HG03460 (cell line): Measurements from ENCODE around the gene MAD2L2.

Experiments used
- ATAC-seq: cut with Tn5 transposase; IDR thresholded peaks from one replicate; pipeline ENCODE4 v1.9.1; 2021; ENCODE audit not compliant: unreplicated experiment

The MAD2L2 gene

DNA sequence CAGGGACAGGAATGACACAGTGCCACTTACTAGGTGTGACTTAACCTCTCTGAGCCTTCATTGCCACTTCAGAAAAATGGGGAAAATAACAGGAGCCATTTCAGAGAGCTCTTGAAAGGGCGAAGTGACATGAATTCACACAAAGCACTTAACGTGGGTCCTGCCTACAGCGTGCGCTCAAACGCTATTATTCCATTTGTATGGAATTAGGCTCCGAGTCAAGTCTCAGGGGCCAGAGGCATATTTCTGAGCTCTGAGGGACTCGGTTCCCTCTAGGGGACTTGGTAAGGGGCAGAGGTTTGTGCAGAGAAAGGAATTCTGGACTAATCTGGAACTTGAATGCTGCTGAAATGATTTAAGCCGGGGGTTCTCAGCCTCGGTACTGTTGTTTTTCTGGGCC is 24.6 kb upstream of the MAD2L2 start:
- no peak for ATAC-seq

DNA sequence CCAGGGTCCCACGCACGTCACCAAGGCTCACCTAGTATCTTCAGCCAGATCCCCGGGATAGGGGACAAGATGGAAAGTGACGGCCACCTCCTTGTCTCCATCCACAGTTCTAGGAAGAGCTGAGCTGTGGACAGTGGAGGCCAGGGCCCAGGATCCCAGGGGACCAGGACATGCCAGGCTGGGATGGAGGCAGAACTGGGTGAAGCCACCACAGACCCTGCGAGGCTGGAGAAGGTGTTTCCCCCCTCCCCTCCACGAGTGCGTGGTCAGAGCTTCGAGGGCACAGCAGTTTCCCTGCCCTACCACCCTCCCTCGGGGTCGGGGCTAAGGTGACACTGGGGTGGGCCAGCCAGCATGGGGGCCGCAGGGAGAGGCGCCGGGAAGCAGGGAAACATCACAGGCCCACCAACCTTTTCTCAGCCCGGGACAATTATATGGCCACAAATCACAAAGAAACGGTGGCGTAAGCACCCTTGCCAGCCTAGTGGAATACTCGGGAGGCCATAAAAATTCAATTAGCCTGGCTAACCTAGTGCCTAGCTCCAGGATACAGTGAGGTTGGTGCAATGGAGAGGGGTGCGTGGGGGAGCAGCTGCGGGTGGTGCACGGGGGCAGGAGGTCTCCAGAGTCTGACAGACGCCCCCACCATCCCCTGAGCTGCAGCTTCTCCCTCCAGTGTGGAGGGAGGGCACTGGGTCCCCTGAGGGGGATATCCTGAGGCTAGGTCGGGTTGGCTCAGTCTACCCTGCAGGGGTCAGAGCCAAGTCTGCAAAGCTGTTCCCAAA is 23.9 kb upstream of the MAD2L2 start:
- no peak for ATAC-seq

DNA sequence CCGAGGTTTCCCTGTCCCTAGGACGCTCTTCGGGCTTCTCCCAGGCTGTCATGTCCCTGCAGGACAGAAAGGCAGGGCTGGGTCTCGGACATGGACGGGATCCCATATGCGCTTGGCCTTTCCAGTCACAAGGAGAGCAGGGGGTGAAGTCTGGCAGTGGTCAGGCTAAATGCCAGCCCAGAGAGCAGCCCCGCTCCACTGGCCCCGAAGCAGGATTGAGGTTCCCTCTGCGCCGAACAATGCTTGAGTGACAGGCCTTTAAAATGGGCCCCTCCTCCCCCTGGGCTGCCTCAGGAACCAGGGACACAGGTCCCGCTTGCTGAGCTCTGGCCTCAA is 23.2 kb upstream of the MAD2L2 start:
- no peak for ATAC-seq

DNA sequence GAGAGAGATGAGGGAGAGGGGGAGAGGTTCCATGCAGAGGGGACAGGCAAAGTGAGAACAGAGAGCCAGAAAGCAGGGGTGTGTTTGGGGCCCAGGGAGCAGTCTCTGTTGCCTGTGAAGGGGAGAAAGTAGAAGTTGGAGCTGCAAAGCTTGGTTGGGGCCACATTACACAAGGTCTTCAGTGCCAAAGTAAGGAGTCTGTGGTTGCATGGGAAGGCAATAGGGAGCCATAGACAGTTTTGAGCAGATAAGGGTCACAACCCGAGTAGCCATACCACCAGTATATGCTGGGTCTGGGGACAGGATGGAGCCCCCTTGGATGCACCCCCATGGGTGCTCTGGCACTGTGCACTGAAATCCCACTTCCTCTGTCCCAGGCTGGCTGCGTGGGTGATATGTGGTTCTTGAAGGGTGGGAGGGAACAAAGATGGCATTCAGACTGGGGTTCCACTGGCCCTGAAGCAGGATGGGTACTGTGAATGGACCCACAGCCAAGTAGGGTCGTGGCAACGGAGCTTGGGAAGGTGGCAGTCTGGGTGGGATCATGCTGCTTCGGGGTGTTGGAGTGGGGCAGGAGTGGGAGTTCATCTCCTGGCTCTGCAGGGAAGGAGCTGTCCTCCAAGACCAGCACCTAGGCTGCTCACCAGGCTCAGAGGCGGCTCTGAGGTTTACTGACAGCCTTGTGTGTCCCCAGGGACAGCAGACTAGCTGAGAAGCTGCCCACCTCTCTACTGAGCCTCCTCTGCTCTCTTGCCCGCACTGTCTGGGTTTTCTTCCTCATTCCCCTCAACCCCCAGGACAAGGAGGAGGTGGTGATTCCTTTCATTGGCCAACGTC is 22.6 kb upstream of the MAD2L2 start:
- ATAC-seq: no peak

DNA sequence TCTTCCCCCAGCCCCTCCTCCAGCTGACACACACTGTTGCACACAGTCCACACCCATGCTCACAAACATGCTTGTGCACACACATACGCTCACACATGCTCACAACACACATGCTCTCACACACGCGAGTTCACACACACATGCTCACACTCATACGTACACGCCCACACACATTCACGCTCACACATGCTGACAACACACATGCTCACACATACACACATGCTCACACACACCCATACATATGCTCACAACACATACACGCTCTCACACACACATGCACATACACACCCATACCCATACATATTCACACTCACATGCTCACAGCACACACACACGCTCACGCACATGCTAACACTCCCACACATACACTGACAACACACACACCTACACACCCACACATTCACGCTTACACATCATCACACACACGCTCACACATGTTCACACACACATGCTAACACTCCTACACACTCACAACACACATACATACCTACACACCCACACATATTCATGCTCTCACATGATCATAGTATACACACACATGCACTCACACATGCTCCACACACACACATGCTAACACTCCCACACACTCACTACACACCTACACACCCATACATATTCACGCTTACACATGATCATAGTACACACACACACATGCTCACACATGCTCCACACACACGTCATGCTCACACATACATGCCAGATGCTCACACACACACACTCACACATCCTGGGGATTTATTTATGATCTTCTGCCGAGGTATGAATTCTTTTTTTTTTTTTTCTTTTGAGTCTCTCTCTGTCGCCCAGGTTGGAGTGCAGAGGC is 21.2 kb upstream of the MAD2L2 start:
- no peak for ATAC-seq

DNA sequence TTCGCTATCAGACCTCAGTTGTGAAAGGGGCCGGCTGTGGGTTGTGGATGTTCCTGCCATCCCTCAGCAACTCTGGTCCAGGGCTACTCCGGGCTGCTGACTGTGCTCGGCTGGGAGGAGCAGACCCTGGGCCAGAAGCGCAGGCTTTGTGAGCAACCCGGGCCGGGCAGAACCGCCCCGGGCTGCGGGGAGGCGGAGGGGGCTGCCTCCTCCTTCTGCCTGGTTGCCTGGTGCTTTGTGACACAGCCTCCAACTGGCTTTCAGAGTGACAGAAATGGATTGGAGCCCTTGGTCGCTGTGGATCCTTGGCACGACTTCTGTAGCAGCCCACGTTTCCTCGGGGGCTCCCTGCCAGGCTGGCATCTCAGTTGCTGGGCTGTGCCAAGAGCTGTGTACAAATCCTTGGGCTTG is 20.6 kb upstream of the MAD2L2 start:
- ATAC-seq: no peak

DNA sequence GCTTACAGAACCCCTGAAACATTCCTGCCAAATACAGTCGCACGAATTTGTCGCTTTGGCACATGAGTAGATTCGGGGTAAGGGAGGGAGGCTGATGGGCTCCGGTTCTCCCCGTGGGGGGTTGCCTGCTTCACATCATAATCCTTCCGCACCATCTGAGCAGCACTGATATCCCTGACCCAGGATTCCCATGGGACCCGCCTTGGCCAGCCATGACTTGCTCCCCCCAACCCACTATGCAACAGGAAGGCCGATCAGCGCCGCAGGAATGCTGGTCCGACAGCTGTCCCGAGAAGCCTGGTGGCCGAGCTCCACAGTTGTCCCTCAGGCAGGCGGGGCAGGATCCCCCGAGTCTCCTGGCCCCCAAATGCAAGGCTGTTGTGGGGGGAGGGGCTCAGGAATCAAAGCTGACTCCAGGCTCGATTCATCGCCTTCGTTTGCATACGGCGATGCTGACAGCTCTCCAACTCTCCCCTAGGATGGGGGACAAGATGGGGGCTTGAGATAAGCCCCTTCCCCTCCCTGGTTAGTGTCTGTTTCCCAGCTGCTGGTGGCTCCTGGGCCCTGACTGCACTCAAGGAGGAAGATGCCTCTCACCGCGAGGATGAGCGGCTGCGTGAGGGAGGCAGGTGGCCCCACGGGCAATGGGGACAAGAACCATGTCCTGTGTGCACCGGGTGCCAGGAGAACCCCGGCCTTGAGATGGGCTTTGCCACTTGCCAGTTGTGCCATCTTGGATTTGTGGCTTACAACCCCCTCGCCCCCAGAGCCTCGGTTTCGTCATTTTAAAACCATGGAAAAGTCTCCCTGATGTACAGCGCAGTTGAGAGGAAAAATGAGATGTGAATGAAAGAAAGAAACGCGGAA is 19.9 kb upstream of the MAD2L2 start:
- ATAC-seq: no peak

DNA sequence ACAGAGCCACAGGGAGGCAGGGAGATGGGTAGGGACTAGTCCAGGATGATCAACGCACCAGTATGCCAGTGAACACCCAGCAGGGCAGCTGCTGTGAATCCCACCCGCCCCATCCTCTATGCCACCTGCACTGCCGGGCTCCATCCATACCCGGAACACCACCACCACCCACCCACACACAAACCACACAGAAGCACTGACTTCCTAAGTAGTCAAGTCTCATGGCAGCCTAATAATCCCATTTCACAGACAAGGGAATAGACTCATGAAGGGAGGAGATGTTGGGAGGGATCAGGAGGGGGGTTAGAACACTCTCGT is 16.9 kb upstream of the MAD2L2 start:
- no peak for ATAC-seq

DNA sequence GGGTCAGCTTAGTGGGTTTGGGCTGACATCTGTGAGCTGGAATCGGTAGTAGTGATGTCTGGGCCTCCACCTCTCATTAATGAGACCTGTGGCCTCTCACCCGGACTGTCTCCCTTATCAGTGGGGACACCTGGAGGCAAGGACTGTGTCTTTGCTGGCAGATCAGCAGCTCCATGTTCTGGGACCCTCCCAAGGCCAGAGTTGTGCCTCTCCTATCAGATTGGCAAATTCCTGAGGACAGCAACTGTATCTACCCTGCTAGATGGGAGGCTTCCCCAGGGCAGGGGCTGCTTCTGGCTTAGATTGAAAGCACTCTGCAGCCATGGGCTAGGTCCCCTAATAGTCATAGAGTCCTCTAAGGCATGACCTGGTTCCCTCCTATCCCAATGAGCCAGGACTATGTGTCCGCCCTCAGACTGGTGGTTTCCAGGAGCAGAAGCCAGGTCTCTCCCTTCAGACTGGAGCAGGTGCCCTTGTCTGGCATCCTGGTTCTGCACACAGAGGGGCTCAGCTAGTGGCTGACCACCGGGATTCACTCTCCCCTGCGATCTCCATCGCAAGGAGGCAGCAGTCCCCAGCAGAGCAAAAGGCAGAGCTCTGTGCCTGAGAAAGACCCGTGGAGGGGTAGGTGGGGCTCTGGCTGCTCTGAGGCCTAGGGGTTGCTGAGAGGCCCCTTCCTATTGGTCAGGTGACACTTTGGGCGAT is 16.4 kb upstream of the MAD2L2 start:
- no peak for ATAC-seq

DNA sequence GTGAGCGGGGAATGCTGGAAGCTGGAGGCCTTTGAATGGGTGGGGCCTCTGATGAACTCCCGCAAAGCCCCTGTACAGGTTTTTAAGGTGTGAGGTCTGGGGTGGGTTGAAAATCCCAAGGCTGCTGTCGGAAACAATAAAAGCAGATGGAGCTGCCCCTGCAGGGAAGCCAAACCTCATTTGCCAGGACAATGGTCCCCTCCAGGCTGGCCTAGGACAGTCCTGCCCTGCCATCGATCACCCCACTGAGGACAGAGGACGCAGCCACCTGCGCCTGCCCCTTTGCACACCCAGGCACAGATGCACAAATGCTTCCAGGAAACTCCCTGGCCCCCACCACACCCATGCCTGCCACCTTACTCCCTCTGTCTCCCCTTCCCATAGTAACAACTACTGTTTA is 14.9 kb upstream of the MAD2L2 start:
- no peak for ATAC-seq

DNA sequence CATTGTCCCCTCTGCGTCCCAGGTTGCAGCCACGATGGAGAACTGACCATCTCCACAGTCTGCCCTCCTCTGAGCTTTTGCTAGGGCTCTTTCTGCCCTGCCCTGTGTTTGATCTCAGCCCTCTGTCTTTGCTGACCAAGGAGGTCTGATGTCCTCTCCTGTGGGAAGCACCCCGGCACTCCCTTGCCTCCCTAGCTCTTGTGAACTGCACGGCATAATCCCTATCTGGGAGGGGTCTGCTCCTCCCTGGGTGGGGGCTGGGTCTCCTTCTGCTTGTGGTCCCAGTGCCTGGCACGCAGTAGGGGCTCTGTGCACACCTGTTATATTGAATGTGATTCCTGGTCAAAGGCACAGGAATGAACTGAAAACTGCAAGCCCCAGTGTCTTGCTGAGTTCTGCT is 13.0 kb upstream of the MAD2L2 start:
- ATAC-seq: no peak

DNA sequence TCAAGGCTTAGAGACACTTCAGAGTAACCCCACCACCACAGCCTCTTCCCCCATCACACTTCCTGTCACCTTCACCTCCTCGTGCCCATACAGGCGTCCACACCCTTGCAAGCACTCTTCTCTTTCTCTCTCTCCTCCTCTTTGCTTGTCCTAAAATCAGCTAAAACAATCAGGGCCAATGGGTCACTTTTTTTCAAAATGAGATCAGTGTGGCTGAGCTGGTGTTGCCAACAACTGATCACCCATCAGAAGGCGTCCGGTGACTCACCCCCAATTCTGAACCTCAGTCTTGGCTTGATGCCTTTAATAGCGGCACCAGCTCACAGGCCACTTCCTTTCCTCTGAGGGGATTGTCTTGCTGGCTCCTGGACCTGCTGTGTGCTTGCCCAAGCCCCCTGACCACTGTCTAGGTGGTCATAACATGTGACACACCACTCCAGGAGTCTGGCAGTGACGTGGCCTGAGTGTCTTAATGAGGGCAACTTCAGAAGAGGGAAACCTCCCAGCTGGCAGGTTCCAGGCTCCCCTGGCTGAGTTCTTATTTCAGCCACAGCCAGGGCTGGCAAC is 12.2 kb upstream of the MAD2L2 start:
- no peak for ATAC-seq

DNA sequence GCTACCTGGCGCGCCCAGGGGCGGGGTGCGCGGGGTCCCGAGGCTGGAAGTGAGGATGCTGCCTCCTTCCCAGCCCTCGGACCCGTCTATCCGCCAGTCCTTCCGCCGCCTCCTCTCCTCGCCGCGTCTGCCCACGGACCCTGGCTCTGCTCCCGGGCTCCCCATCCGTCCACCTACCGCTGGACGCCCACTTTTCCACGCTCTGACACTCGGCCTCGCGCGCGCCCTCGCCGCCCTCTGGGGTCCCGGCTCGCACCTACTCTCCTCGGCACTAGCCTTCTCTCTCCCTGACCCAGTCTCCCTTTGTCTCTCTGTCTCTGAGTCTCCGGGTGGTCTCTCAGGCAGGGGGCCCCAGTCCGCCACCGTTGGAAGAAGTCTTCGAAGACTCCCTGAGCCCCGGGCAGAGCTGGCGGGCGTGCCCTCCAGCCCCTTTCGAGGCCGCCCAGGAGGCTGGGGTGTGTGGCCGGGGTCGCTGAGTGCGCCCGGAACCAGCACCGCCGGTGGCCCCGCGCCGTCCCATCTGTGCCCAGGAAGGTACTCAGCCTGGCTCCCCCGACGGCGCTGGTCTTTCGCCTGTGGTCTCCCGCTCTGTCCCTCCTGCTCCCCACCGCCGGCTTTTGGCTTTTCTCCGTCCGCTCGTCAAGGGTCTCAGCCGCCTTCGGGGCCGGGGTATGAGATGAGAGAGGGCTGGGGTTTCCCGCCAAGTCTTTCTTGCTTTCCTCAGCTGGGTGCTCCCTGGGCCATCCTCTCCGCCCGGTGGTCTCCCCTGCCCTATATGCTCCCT is 11.2 kb upstream of the MAD2L2 start:
- ATAC-seq: no peak

DNA sequence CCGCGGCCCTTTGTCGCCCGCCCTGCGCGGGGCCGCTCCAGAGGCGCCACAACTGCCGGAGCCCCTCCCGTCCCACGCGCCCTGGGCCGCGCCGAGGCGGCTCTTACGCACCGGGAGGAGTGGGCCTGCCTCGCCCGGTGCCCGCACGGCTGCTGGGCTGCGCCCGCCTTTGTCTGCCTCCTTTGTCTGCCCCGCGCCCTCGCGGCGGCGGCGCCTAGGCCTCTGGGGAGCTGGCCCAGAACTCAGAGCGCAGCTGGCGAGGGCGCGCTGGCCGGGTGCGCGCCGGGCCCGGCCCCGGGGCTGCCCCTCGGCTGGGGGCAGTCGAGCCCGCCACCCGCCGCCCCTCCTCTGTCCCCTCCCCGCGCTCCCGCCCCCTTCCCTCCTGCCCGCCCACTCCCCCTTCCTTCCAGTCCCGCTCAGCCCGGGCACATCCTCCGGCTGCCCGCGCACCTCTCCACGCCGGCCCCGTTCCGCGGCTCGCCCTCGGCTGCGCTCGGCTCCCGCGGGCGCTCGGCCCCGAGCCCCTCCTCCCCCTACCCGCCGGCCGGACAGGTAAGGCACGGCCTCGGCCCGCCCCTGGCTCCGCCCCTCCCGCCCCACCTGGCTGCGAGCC is 10.5 kb upstream of the MAD2L2 start, which contains the start of gene DRAXIN:
TSS of gene DRAXIN (plus strand) at position 409 of the 613 bp plus-strand sequence. CDS start 14,549 bp downstream, outside the sequence.
- ATAC-seq: no peak

DNA sequence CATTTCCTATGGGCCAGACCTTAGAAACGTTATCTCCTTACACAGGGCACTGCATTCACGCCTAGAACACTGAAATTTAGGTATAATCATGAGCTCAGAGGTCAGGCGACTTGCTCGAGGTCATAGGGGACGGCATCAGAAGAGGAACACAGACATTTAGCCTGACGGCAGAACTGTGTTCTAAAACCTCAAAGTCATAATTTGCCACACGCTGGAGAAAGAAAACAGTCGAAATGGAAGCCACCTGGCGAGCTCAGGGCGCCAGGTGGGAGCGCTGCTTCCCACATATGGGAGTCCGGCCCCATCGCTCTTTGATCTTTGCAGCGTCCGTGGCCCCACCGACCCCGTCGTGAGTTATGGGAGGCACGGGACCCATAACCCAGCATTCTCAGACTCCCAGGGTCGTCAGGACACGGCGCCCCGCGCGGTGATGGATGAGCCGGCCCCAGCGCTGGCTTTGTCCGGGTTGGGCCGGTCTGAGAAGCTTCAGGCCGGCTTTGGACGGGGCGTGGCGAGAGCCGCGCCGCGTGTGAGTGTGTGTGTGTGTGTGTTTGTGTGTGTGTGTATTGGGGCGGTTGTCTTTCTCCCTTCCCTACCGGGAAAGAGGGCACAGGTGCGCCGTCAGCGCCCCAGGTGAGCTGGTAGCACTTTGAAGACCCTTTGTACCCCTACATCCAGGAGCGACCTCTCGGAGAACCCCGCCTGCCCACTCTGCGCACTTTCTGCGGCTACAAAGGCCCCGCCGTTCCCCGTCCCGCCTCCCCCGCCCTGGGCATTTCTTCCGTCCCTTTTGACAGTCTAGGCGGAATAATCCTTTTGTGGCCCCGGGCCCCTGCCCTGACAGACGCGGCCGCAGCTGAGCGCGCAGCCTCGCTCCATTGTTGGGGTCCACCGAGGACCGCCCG is 9.7 kb upstream of the MAD2L2 start:
- ATAC-seq: no peak

DNA sequence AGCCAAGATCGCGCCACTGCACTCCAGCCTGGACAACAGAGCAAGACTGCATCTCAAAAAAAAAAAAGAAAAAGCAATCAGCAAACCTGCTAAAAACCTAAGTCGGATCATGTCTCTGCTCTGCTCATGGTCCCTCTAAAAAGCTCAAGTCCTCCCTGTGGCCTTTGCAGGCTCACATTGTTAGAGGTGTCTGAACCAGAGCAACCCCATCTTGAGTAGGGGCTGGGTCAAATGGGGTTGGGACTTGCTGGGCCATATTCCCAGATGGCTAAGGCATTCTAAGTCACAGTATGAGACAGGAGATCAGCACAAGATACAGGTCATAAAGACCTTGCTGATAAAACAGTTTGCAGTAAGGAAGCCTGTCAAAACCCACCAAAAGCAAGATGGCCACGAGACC is 7.6 kb upstream of the MAD2L2 start:
- no peak for ATAC-seq

DNA sequence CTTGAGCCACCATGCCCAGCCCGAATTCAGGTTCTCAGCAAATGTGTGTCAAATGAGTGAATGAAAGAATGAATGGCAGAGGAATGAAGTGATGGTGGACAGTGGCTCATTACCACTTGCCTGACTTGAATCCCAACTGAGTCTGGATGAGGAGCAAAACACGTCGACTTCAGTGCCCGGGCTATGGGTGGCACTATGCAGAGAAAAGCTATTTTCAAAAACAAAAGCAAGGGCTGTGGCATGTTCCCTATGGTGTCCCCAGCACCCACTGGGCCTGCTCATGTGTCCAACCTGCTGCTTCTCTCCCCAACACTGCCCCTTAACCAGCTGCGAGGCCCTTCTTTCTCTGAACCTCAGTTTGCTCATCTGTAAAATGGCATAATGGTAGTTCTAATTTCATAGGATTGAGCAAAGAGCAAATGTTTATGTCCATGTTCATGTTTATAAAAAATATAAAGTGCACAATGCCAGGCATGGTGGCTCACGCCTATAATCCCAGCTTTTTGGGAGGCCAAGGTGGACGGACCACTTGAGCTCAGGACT is 4.3 kb upstream of the MAD2L2 start:
- no peak for ATAC-seq
